DOHH2 (cell line): ENCODE results near the gene TLR2.

ENCODE experiments used
- EZH2phosphoT487 ChIP-seq: fragments of 200-600 bp; sonication (generic); IDR thresholded peaks from 2 replicates; pipeline ENCODE4 v1.6.1; 2017; ENCODE audit warnings: borderline replicate concordance, mild to moderate bottlenecking, antibody characterized with exemption, low read length, moderate library complexity, mixed read lengths
- TF ChIP-seq, protein P1 (sequence below): fragments of 200-600 bp; sonication (generic); IDR thresholded peaks from one replicate; pipeline ENCODE4 v1.5.1; 2014; ENCODE audit warnings: antibody characterized with exemption, mild to moderate bottlenecking, low read depth, low read length; ENCODE audit not compliant: poor library complexity, severe bottlenecking

DNA sequence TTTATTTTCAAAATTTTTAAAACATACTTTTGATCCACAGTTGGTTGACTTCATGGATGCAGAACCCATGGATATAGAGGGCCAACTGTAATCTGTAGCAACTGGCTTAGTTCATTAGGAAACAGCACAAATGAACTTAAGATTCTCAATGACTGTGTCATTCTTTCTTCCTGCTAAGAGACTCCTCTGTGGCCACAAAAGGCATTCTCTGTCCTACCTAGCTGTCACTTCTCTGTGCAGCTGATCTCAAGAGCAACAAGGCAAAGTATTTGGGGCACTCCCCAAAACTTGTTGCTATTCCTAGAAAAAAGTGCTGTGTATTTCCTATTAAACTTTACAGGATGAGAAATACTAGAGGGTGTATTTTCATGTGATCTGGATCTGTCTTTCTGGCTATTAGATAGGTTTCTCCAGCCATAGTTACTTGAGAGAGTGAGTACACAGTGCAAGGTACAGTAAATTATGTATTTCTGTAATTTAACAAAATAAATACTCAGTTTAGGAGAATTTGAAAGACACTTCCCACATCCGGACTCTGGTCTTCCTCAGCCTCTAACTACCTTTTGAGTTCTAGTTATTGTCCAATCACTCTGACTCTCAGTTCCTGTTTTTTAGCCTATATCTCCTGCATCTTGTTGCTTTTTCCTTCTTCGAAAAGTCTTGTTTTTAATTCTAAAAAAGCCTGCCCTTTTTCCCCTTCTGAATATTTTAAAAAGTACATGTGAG lies 21.8 kb downstream of the TLR2 start:
- TF ChIP-seq, protein P1, sequence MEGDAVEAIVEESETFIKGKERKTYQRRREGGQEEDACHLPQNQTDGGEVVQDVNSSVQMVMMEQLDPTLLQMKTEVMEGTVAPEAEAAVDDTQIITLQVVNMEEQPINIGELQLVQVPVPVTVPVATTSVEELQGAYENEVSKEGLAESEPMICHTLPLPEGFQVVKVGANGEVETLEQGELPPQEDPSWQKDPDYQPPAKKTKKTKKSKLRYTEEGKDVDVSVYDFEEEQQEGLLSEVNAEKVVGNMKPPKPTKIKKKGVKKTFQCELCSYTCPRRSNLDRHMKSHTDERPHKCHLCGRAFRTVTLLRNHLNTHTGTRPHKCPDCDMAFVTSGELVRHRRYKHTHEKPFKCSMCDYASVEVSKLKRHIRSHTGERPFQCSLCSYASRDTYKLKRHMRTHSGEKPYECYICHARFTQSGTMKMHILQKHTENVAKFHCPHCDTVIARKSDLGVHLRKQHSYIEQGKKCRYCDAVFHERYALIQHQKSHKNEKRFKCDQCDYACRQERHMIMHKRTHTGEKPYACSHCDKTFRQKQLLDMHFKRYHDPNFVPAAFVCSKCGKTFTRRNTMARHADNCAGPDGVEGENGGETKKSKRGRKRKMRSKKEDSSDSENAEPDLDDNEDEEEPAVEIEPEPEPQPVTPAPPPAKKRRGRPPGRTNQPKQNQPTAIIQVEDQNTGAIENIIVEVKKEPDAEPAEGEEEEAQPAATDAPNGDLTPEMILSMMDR: no peak
- TF ChIP-seq EZH2phosphoT487: no peak
